HepG2 (cell line): ENCODE results near the gene RIOK2. TPM values are rescaled to one million over a fixed set of nuclear protein-coding genes. Genes with fewer than 3 reads are reported as not detected.

ENCODE experiments used
- ATAC-seq: fragments of 200-7000 bp; cut with Tn5 transposase; 3 replicates; pipeline ENCODE4 v1.9.1; 2020; ENCODE audit warnings: mild to moderate bottlenecking, moderate library complexity
- BruUV-seq: library from RNA; stranded (reverse); fragments of 400-500 nt; replicated peaks from 2 replicates; lab custom pipeline; 2021; lab: Mats Ljungman, UMichigan
- CTCF ChIA-PET: fragments of 300-600 bp; formaldehyde crosslinking; extraction: SDS; loops from one replicate; lab custom pipeline; 2021; ENCODE audit warnings: low total read pairs, inconsistent platforms, low intra/inter-chr PET ratio; lab: Yijun Ruan, JAX
- POLR2A ChIA-PET: fragments of 350-600 bp; sonication (Branson Sonifier 250); formaldehyde crosslinking; loops from one replicate; lab custom pipeline; 2020; ENCODE audit warnings: antibody characterized with exemption, inconsistent platforms; lab: Yijun Ruan, JAX
- DNase-seq: peaks from one replicate; pipeline ENCODE4 v3.0.0-alpha.2; 2015; ENCODE audit warnings: low spot score
- FAIRE-seq: peaks from 3 replicates; lab custom pipeline; 2011; peaks lifted over from hg19 to GRCh38; lab: Jason Lieb, UNC
- H2AFZ ChIP-seq: one replicate; pipeline ENCODE4 v1.6.1; 2011; ENCODE audit warnings: low read length, inconsistent platforms
- H3K27ac ChIP-seq: fragments of 300-600 bp; 3 replicates; pipeline ENCODE4 v1.8.0; 2011; ENCODE audit warnings: mixed run types, mild to moderate bottlenecking, mixed read lengths, low read length, inconsistent platforms; ENCODE audit not compliant: insufficient read depth; ENCODE audit errors: extremely low read length
- H3K27me3 ChIP-seq, 2 experiments: fragments of 200-600 bp in 1 of 2; 2 replicates in 1 of 2; 3 replicates in 1 of 2; pipeline versions ENCODE4 v1.6.0 to v1.8.0; 2011; ENCODE audit warnings: low read length in 2 of 2, mild to moderate bottlenecking in 2 of 2, moderate library complexity in 2 of 2, inconsistent platforms in 1 of 2; ENCODE audit not compliant: insufficient read depth in 2 of 2, control insufficient read depth in 1 of 2
- H3K36me3 ChIP-seq, 2 experiments: fragments of 200-600 bp in 1 of 2; replicated peaks in 1 of 2; 2 replicates in 1 of 2; 3 replicates in 1 of 2; pipeline versions ENCODE4 v1.5.1 to v1.8.0; 2011; ENCODE audit warnings: low read length in 2 of 2, inconsistent platforms in 1 of 2; ENCODE audit not compliant: insufficient read depth in 2 of 2, control insufficient read depth in 1 of 2
- H3K4me1 ChIP-seq: 2 replicates; pipeline ENCODE4 v1.5.1; 2012; ENCODE audit warnings: low read length, inconsistent platforms; ENCODE audit not compliant: insufficient read depth
- H3K4me2 ChIP-seq: 2 replicates; pipeline ENCODE4 v1.6.0; 2011; ENCODE audit warnings: low read depth, low read length, inconsistent platforms
- H3K4me3 ChIP-seq, 3 experiments: fragments of 200-600 bp in 1 of 3; sonication (generic), shearing (Covaris generic) in 1 of 3; replicated peaks in 1 of 3; 2 replicates each; pipeline ENCODE4 v1.5.1; 2011 to 2016; ENCODE audit warnings: low read length in 3 of 3, inconsistent platforms in 2 of 3, low read depth in 2 of 3, mild to moderate bottlenecking in 2 of 3, control low read depth in 1 of 3, mixed read lengths in 1 of 3; ENCODE audit not compliant: insufficient read depth in 1 of 3
- H3K79me2 ChIP-seq: one replicate; pipeline ENCODE4 v1.6.1; 2011; ENCODE audit warnings: low read length, inconsistent platforms; ENCODE audit not compliant: insufficient read depth
- H3K9ac ChIP-seq: 2 replicates; pipeline ENCODE4 v1.6.0; 2011; ENCODE audit warnings: mild to moderate bottlenecking, low read depth, low read length, inconsistent platforms; ENCODE audit not compliant: insufficient read depth
- H3K9me3 ChIP-seq: 2 replicates; pipeline ENCODE4 v1.5.1; 2012; ENCODE audit warnings: mild to moderate bottlenecking, low read length
- H4K20me1 ChIP-seq: 2 replicates; pipeline ENCODE4 v1.6.0; 2011; ENCODE audit warnings: inconsistent platforms, mild to moderate bottlenecking, low read length, moderate library complexity; ENCODE audit not compliant: insufficient read depth
- ATM ChIP-seq: fragments of 450-650 bp; IDR thresholded peaks from 2 replicates; pipeline ENCODE4 v1.7.1; 2017; ENCODE audit warnings: mild to moderate bottlenecking, borderline replicate concordance
- CHD4 ChIP-seq: fragments of 200-600 bp; sonication (generic); IDR thresholded peaks from 2 replicates; pipeline ENCODE4 v1.7.0; 2017; ENCODE audit warnings: mild to moderate bottlenecking, low read length, borderline replicate concordance
- CREM ChIP-seq, 2 experiments: sonication (generic) in 1 of 2; formaldehyde crosslinking in 1 of 2; IDR thresholded peaks; 2 replicates each; pipeline versions ENCODE4 v1.4.0 to v1.6.1; 2016 to 2020; ENCODE audit warnings: antibody characterized with exemption in 1 of 2, mild to moderate bottlenecking in 1 of 2, missing genetic modification reagents in 1 of 2
- HMG20B ChIP-seq: conservative IDR thresholded peaks from 2 replicates; pipeline ENCODE4 v1.6.1; 2016; ENCODE audit warnings: missing genetic modification reagents, missing compliant biosample characterization
- HNF4G ChIP-seq, 2 experiments: sonication (generic) in 1 of 2; formaldehyde crosslinking in 1 of 2; IDR thresholded peaks; 2 replicates each; pipeline versions ENCODE4 v1.4.0 to v1.6.1; 2011 to 2020; ENCODE audit warnings: borderline replicate concordance in 2 of 2, low read depth in 2 of 2, mild to moderate bottlenecking in 2 of 2, low read length in 1 of 2, missing genetic modification reagents in 1 of 2, moderate library complexity in 1 of 2
- MLLT10 ChIP-seq: sonication (generic); formaldehyde crosslinking; IDR thresholded peaks from 2 replicates; pipeline ENCODE4 v1.4.0; 2020; ENCODE audit warnings: missing genetic modification reagents
- NR1H2 ChIP-seq: sonication (generic); formaldehyde crosslinking; IDR thresholded peaks from 2 replicates; pipeline ENCODE4 v1.8.1; 2022; ENCODE audit warnings: low read depth, missing genetic modification reagents, borderline replicate concordance
- RBAK ChIP-seq: sonication (generic); formaldehyde crosslinking; IDR thresholded peaks from 2 replicates; pipeline ENCODE4 v1.5.1; 2020; ENCODE audit warnings: mild to moderate bottlenecking, missing genetic modification reagents
- SRSF4 ChIP-seq: fragments of 200-400 bp; formaldehyde crosslinking; IDR thresholded peaks from one replicate; pipeline ENCODE4 v1.6.1; 2018; ENCODE audit warnings: mild to moderate bottlenecking, low read depth, low read length, moderate library complexity; ENCODE audit not compliant: poor library complexity, severe bottlenecking
- TOPORS ChIP-seq: sonication (generic); formaldehyde crosslinking; IDR thresholded peaks from 2 replicates; pipeline ENCODE4 v1.8.0; 2023; ENCODE audit warnings: mild to moderate bottlenecking, missing genetic modification reagents
- ZNF570 ChIP-seq: sonication (generic); formaldehyde crosslinking; IDR thresholded peaks from 2 replicates; pipeline ENCODE4 v1.4.0; 2020; ENCODE audit warnings: mild to moderate bottlenecking, missing genetic modification reagents, borderline replicate concordance
- WGBS: methylation state at CpG from one replicate; pipeline ENCODE4 v1.1.6; 2017; ENCODE audit warnings: low lambda C conversion rate; 5-methylcytosine and 5-hydroxymethylcytosine counted together
- in situ Hi-C: cut with HindIII; loops from 2 replicates; pipeline ENCODE4 v1.10.0; 2017; ENCODE audit warnings: low pct_unique_long_range_greater_than_20kb; ENCODE audit not compliant: extremely low pct_ligation_motif_present
- intact Hi-C: fragments of 100-400 bp; cut with micrococcal nuclease; formaldehyde crosslinking; loops from one replicate; pipeline ENCODE4 v1.10.0; 2022; ENCODE audit not compliant: unreplicated experiment
- polyA plus RNA-seq, 8 experiments: library from polyadenylated mRNA; depleted of rRNA in 3 of 8; stranded (reverse) in 7 of 8; unstranded in 1 of 8; fragments of >200 nt; fragmentation: Illumina TruSeq in 4 of 8; extraction: Trizol in 4 of 8; gene quantifications; 2 replicates each; pipeline versions ENCODE4 v1.2.1 to v1.2.3, GENCODE V29; 2011 to 2016; ENCODE audit warnings: low read depth in 4 of 8, missing spikeins in 1 of 8, mixed read lengths in 1 of 8; ENCODE audit not compliant: insufficient read depth in 1 of 8
- total RNA-seq, 5 experiments: library from RNA; depleted of rRNA; stranded (reverse); fragments of >200 nt; fragmentation: Illumina TruSeq; extraction: Trizol; gene quantifications; 2 replicates each; pipeline ENCODE4 v1.2.3, GENCODE V29; 2016; ENCODE audit warnings: low read depth in 1 of 5
- TF ChIP-seq, protein P1 (sequence below): sonication (generic); formaldehyde crosslinking; IDR thresholded peaks from 2 replicates; pipeline ENCODE4 v1.4.0; 2020; ENCODE audit warnings: mild to moderate bottlenecking, missing genetic modification reagents

Gene RIOK2
- total and polyA plus RNA-seq, 2 of the 13 experiments (the other 11 are each of a cell fraction or from before 2014, with no cell fraction given): 8.1 to 46.6 TPM

DNA sequence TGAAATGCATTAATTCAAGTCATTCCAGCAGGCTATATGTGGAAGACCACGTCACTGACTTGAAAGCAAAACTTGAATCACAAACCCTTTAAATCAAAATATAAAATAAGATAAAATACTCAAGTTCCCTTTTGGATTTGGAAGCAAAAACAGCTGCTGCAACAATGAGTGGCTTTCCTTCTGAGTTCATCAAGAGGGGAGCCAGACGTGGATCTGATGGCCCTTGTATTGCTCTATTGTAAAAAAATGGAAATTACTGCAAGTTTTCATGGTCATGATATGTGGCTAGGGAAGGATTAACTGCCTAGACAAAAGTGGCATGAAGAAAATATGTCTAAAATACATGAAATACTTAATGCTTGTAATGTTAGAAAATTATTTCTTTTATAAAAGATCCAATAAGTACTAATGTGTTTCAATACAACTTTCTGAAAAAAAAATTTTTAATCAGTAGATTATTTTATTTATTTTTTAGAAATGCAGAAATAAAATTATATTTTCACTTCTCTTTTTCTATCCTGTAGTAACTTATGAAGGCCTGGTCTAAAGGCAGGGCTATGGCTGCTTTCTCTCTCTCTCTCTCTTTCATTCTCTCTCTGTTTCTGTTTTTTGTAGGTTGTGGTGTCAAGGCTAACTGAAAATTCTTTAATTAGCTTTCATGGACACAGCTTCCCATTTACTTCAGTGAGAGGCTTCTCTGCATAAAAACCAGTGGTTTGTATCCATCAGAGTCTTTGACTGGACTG, 64.6 kb downstream of the RIOK2 start (continued):
- TF ChIP-seq CREM (IDR thresholded peaks at IDR 0.05): no peak
- no peak for TF ChIP-seq CREM (CRISPR knock-in tag; IDR thresholded peaks at IDR 0.05)
- TF ChIP-seq NR1H2 (CRISPR knock-in tag): no peak
- no peak for TF ChIP-seq ATM

DNA sequence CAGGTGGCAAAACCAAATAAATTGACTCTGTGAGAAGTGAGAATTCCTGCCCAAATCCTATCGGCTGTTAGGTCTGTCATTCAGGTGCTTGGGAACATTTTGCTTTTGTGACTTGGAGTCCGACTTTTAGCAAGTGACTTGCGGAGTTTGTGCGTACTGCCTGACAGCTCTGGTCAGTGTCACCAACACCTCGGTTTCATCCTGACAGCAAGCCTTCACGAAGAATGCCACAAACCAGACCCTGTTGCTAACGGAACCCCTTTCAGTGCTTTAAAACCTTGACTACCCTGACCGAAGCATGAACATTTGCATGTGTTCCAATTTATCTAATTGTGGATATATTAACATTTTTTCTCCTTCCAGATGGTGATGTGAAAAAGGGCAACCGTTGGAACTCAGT, 67.1 kb downstream of the RIOK2 start:
- intact Hi-C loops: no loop called here
- CTCF ChIA-PET: no interaction called here
- in situ Hi-C loops: no loop called here
- no peak overlapping the region for H3K9ac ChIP-seq
- no peaks in the 10 kb centered on the region for H3K9me3 ChIP-seq
- POLR2A ChIA-PET: no interaction called here
- DNase-seq (no peak), FAIRE-seq (no peak), ATAC-seq (no peak)
- H3K27me3 ChIP-seq: peaks cover 0 to under 1% of the 10 kb centered on the region in 2 experiments; a peak in 2 of 5 replicates
- no peak overlapping the region for H3K4me2 ChIP-seq
- H3K4me1 ChIP-seq: peaks cover 17% of the 10 kb centered on the region
- H3K27ac ChIP-seq: no peak overlapping the region
- 45% methylated on average over 9 of the region's 9 CpGs for WGBS
- no peak overlapping the region for H3K4me3 ChIP-seq
- no TSS peak for BruUV-seq
- no peaks in the 10 kb centered on the region for H4K20me1 ChIP-seq
- no peaks in the 10 kb centered on the region for H3K36me3 ChIP-seq
- TF ChIP-seq SRSF4 (no peak), RBAK (no peak), CHD4 (no peak), MLLT10 (no peak), TOPORS (CRISPR knock-in tag) (no peak), ZNF570 (CRISPR knock-in tag) (no peak), HMG20B (no peak), HNF4G (IDR thresholded peaks at IDR 0.05; ENCODE audit: borderline replicate concordance, low read depth, low read length) (no peak), HNF4G (CRISPR knock-in tag; IDR thresholded peaks at IDR 0.05; ENCODE audit: borderline replicate concordance, low read depth) (no peak)
- TF ChIP-seq, protein P1, sequence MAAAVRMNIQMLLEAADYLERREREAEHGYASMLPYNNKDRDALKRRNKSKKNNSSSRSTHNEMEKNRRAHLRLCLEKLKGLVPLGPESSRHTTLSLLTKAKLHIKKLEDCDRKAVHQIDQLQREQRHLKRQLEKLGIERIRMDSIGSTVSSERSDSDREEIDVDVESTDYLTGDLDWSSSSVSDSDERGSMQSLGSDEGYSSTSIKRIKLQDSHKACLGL: no peak
- H2AFZ ChIP-seq: no peak overlapping the region
- H3K79me2 ChIP-seq: no peaks in the 10 kb centered on the region
